Measurements from ENCODE around the gene PAOX. TPM values are rescaled to one million over a fixed set of nuclear protein-coding genes. Genes with fewer than 3 reads are reported as not detected.
A peak's percentile ranks its signal among the peaks of the same experiment; 100 is the strongest.

The PAOX gene
- total and polyA plus RNA-seq, 2 experiments from 2014 or later, result 14.8 to 20.1 TPM

DNA sequence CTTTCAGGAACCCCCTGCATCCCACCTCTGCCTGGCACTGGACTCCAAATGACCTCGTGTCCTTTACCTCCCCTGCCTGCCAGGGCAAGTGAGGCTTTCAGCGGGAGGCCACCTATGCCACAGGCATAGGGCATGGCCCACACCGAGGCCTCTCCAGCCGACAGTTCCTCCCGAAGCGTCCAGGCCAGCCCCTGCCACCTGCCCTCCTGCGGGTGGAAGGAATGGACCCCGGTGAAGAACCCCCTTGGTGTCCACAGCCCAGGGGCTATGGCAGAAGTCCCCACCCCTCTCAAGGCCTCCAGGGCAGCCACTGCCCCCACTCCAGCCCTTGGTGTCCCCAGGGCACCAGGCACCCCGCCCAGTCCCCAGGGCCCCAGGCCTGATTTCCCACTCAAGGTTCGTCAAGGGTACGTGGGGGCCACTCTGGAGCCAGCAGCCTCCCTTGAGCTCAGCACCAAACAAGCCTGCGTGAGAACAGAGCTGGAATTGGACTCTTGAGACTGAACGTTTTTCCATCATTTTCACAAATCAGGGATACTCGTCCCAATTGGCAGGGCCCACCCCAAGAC, 24.3 kb upstream of the PAOX start:
- H3K9me3 ChIP-seq (ENCODE audit: low read depth), result no peaks in the 10 kb centered on the region
- TF ChIP-seq, protein P1, sequence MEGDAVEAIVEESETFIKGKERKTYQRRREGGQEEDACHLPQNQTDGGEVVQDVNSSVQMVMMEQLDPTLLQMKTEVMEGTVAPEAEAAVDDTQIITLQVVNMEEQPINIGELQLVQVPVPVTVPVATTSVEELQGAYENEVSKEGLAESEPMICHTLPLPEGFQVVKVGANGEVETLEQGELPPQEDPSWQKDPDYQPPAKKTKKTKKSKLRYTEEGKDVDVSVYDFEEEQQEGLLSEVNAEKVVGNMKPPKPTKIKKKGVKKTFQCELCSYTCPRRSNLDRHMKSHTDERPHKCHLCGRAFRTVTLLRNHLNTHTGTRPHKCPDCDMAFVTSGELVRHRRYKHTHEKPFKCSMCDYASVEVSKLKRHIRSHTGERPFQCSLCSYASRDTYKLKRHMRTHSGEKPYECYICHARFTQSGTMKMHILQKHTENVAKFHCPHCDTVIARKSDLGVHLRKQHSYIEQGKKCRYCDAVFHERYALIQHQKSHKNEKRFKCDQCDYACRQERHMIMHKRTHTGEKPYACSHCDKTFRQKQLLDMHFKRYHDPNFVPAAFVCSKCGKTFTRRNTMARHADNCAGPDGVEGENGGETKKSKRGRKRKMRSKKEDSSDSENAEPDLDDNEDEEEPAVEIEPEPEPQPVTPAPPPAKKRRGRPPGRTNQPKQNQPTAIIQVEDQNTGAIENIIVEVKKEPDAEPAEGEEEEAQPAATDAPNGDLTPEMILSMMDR (IDR thresholded peaks at IDR 0.05; ENCODE audit: low read depth, low read length), result no peak
- H3K27ac ChIP-seq, result no peak overlapping the region
- H3K27me3 ChIP-seq, result no peaks in the 10 kb centered on the region
- H3K4me3 ChIP-seq, result no peak overlapping the region
- peaks cover 4% of the 10 kb centered on the region for H3K4me1 ChIP-seq (ENCODE audit: low read depth)
- H3K36me3 ChIP-seq, result no peaks in the 10 kb centered on the region
- DNase-seq (ENCODE audit: low read depth in 1 of 2, low spot score in 1 of 2), result no peak

DNA sequence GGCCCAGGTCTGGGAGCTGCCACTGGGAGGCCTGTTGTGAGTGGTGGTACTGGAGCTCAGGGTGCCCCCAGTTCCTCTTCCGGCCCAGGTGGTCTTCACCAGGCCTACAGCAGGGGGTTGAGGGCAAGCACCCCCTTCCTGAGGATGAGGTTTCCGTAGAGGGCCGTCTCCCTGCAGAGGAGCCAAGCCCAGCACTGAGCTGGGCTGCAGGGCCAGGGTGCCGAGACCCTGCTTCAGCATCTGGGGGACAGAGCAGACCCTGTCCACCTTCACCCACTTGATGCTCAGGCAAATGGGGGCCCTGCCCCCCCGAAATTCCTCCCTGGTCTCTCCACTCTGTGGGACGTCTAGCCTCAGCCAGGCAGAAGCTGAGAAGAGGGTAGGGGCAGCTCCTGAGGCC, 23.8 kb upstream of the PAOX start:
- no peak overlapping the region for H3K4me3 ChIP-seq
- TF ChIP-seq, protein P1 (IDR thresholded peaks at IDR 0.05; ENCODE audit: low read depth, low read length), result no peak
- H3K36me3 ChIP-seq, result no peaks in the 10 kb centered on the region
- H3K4me1 ChIP-seq (ENCODE audit: low read depth), result peaks cover 5% of the 10 kb centered on the region
- H3K27me3 ChIP-seq, result no peaks in the 10 kb centered on the region
- DNase-seq (ENCODE audit: low read depth in 1 of 2, low spot score in 1 of 2), result no peak
- H3K27ac ChIP-seq, result no peak overlapping the region
- H3K9me3 ChIP-seq (ENCODE audit: low read depth), result no peaks in the 10 kb centered on the region

DNA sequence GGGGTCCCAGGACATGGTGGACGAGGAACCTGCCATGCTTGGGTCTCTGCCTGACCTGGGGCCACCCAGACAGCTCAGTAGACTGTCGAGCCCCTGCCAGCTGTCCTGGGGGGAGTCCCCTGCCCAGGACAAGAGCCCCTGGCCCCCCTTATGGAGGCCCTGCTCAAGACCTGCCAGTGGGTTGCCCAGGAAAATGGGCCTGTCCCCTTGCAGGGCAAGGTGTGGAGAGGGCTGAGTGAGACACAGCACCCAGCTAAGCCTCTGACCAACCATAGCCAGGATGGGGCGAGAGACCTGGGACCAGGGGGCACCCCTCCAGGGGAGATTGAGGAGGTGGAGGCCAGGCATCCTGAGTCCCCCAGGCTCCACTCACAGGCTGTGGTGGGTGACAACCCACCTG, 23.1 kb upstream of the PAOX start:
- TF ChIP-seq, protein P1 (IDR thresholded peaks at IDR 0.05; ENCODE audit: low read depth, low read length), result no peak
- Histone ChIP-seq H3K27me3 (no peaks in the 10 kb centered on the region), H3K36me3 (no peaks in the 10 kb centered on the region), H3K27ac (no peak overlapping the region), H3K4me1 (ENCODE audit: low read depth) (peaks cover 5% of the 10 kb centered on the region), H3K4me3 (no peak overlapping the region), H3K9me3 (ENCODE audit: low read depth) (no peaks in the 10 kb centered on the region)
- DNase-seq (ENCODE audit: low read depth in 1 of 2, low spot score in 1 of 2), result no peak

DNA sequence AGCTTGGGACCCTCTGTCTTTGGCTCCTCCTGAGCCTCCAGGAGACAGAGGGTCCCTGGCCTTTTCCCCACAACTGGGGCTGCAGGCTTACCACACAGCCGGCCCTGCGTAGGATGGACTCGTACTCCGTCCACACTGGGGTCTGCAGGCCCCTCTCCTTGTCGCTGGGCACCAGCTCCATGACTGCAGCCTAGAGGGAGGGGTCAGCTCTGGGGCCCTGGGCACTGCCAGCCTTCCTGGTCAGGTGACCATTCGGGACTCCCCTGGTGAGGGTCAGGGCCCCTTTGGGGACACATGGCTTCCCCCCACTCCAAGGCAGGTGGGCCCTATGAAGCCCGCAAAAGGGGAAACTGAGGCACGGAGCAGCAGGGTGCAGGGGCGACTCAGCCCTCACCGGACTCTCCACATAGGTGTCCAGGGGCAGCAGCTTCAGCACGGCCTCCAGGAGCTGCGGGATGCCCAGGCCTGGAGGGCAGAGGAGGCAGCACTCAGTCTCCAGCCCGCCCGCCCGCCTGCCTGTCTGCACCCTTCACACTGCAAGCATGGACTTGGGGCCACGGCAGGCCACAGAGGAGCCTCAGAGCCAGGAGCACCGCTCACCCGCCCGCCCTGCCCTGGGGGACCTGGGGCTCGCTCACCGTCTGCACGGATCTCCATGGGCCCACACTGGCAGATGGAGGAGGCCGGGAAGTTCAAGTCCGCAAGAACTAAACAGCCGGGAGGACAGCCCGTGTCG, 22.3 kb upstream of the PAOX start:
- no peak overlapping the region for H3K27ac ChIP-seq
- DNase-seq (ENCODE audit: low read depth in 1 of 2, low spot score in 1 of 2), result peak in 1 of 2 donors; percentile 12
- H3K27me3 ChIP-seq, result no peaks in the 10 kb centered on the region
- no peaks in the 10 kb centered on the region for H3K36me3 ChIP-seq
- TF ChIP-seq, protein P1 (IDR thresholded peaks at IDR 0.05; ENCODE audit: low read depth, low read length), result no peak
- H3K4me1 ChIP-seq (ENCODE audit: low read depth), result peaks cover 5% of the 10 kb centered on the region
- no peaks in the 10 kb centered on the region for H3K9me3 ChIP-seq (ENCODE audit: low read depth)
- peak overlapping the region; percentile 46 for H3K4me3 ChIP-seq

DNA sequence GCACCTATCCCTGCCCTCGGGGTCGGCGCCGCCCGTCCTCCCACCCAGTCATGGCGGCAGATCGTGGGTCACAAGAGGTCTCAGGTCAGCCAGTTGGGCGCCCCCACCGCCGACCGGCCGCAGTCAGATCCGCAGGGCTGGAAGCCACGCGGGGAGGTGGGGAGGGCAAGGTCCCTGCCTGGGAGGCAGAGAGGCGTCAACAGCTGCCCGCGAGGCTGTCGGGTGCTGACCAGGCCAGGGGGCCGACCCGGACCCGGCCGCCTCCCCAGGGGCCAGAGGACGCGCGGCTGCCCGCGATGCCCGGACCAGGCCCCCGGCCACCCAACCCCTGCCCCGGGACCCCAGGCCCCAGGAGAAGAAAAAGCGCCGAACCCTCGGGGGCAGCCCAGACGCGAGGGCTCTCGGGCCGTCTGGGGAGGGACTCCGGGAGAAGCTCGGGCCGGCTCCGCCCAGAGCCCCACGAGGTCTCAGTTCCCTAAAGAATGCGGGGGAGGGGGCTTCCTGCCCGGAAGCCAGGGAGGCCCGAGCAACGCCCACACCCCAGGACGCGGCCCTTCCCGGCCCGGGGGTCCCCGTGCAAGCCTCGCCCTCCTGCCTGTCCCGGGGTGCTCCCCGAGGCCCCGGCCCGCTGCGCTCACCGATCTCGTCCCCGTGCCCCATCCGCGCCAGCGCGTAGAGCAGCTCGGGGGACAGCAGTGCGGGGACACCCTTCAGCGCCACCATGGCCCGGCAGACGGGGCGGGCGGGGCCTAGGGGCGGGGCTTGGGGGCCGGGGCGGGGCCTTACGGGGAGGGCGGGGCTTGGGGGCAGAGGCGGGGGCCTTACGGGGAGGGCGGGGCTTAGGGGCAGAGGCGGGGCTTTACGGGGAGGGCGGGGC, 21.5 kb upstream of the PAOX start, which contains the start of gene FUOM:
FUOM (minus strand) TSS at position 735 of the 877 bp plus-strand sequence; CDS start at position 723, 12 bp downstream.
- no peak within 1 kb of the TSS for H3K27ac ChIP-seq
- H3K9me3 ChIP-seq (ENCODE audit: low read depth), result no peaks in the 10 kb centered on the region
- peaks cover 5% of the 10 kb centered on the region for H3K36me3 ChIP-seq
- peaks cover 5% of the 10 kb centered on the region for H3K4me1 ChIP-seq (ENCODE audit: low read depth)
- peak; percentile 68 to 80 for DNase-seq (ENCODE audit: low read depth in 1 of 2, low spot score in 1 of 2)
- H3K4me3 ChIP-seq, result peak within 1 kb of the TSS; percentile 46
- TF ChIP-seq, protein P1 (IDR thresholded peaks at IDR 0.05; ENCODE audit: low read depth, low read length), result no peak
- H3K27me3 ChIP-seq, result no peaks in the 10 kb centered on the region

Measured in cardiac muscle cell (in vitro differentiated cells and primary cell).